GM19099 (cell line): ENCODE measurements around the gene RPS19BP1.

Experiments used
- POLR2A ChIP-seq: IDR thresholded peaks from 3 replicates; pipeline ENCODE4 v1.6.1; 2011; ENCODE audit warnings: low read depth; ENCODE audit not compliant: insufficient read length; ENCODE audit errors: extremely low read depth

RPS19BP1 gene

GRCh38 chr22:39511226-39511625 is 21.3 kb downstream of the RPS19BP1 start:
- no peak for TF ChIP-seq POLR2A

GRCh38 chr22:39510529-39511149 is 21.9 kb downstream of the RPS19BP1 start:
- TF ChIP-seq POLR2A = no peak

- no peak for TF ChIP-seq POLR2A
Observed at GRCh38 chr22:39508393-39508792, 24.2 kb downstream of the RPS19BP1 start.

GRCh38 chr22:39504071-39504470 is 28.5 kb downstream of the RPS19BP1 start:
- TF ChIP-seq POLR2A = no peak

- TF ChIP-seq POLR2A = no peak
Observed at GRCh38 chr22:39503630-39504029, 28.9 kb downstream of the RPS19BP1 start.

GRCh38 chr22:39502789-39503409 is 29.6 kb downstream of the RPS19BP1 start:
- TF ChIP-seq POLR2A = no peak

GRCh38 chr22:39502109-39502788 is 30.3 kb downstream of the RPS19BP1 start, which contains the start of gene MIEF1:
TSS of gene MIEF1 (plus strand) at chr22:39502290. CDS start at chr22:39511295, 9,005 bp downstream.
- peak; percentile 78 for TF ChIP-seq POLR2A

GRCh38 chr22:39501644-39502108 is 30.9 kb downstream of the RPS19BP1 start:
- TF ChIP-seq POLR2A = no peak

- TF ChIP-seq POLR2A = no peak
Observed at GRCh38 chr22:39500101-39500500, 32.4 kb downstream of the RPS19BP1 start.

- no peak for TF ChIP-seq POLR2A
Observed at GRCh38 chr22:39498802-39499201, 33.7 kb downstream of the RPS19BP1 start.

GRCh38 chr22:39498368-39498767 is 34.2 kb downstream of the RPS19BP1 start:
- TF ChIP-seq POLR2A = no peak

- no peak for TF ChIP-seq POLR2A
Observed at GRCh38 chr22:39497429-39497828, 35.1 kb downstream of the RPS19BP1 start.

- TF ChIP-seq POLR2A = no peak
Observed at GRCh38 chr22:39496131-39496838, 36.3 kb downstream of the RPS19BP1 start.

GRCh38 chr22:39494471-39495120 is 38.0 kb downstream of the RPS19BP1 start:
- no peak for TF ChIP-seq POLR2A

GRCh38 chr22:39493759-39494158 is 38.8 kb downstream of the RPS19BP1 start:
- TF ChIP-seq POLR2A = no peak
